Measurements from ENCODE around the gene USP17L10.
"Not testable (repeated sequence)": the region's sequence is repeated elsewhere in the genome, so short reads cannot be mapped to it uniquely, and the experiment has no call there.

Gene USP17L10

GRCh38 chr4:9210357-9210756 lies at the start of gene USP17L10:
Gene USP17L10 (plus strand): TSS chr4:9210657. CDS start chr4:9210657, 0 bp downstream.
- DNase-seq (ENCODE audit: low spot score in 2 of 2); ATAC-seq (replicated peaks; ENCODE audit: extremely low read depth, poor library complexity, severe bottlenecking); H3K27ac Mint-ChIP-seq (ENCODE audit: low read depth); H3K9me3 Mint-ChIP-seq; H3K27me3 Mint-ChIP-seq; H3K4me1 Mint-ChIP-seq; H3K4me3 Mint-ChIP-seq; H3K36me3 Mint-ChIP-seq (ENCODE audit: insufficient read depth): not testable (repeated sequence)

GRCh38 chr4:9165990-9166389 lies 44.5 kb upstream of the USP17L10 start:
- H3K36me3 Mint-ChIP-seq (ENCODE audit: insufficient read depth); H3K4me1 Mint-ChIP-seq; H3K4me3 Mint-ChIP-seq; H3K27ac Mint-ChIP-seq (ENCODE audit: low read depth); H3K27me3 Mint-ChIP-seq; H3K9me3 Mint-ChIP-seq; ATAC-seq (replicated peaks; ENCODE audit: extremely low read depth, poor library complexity, severe bottlenecking): not testable (repeated sequence)
- peak in 1 of 2 donors; percentile 24 for DNase-seq (ENCODE audit: low spot score in 2 of 2)

- not testable (repeated sequence) for H3K27ac Mint-ChIP-seq (ENCODE audit: low read depth); ATAC-seq (replicated peaks; ENCODE audit: extremely low read depth, poor library complexity, severe bottlenecking); H3K9me3 Mint-ChIP-seq; H3K27me3 Mint-ChIP-seq; H3K4me1 Mint-ChIP-seq; H3K4me3 Mint-ChIP-seq; H3K36me3 Mint-ChIP-seq (ENCODE audit: insufficient read depth); DNase-seq (ENCODE audit: low spot score in 2 of 2)
Observed at GRCh38 chr4:9169791-9170459, 40.5 kb upstream of the USP17L10 start, which contains the start of gene FAM90A26. Gene FAM90A26 (plus strand): TSS chr4:9170409. CDS start chr4:9173173, 2,764 bp downstream.

GRCh38 chr4:9214701-9215100 lies 4.2 kb downstream of the USP17L10 start:
- not testable (repeated sequence) for H3K27me3 Mint-ChIP-seq; ATAC-seq (replicated peaks; ENCODE audit: extremely low read depth, poor library complexity, severe bottlenecking); H3K36me3 Mint-ChIP-seq (ENCODE audit: insufficient read depth); H3K9me3 Mint-ChIP-seq; H3K4me1 Mint-ChIP-seq; H3K27ac Mint-ChIP-seq (ENCODE audit: low read depth); H3K4me3 Mint-ChIP-seq
- DNase-seq (ENCODE audit: low spot score in 2 of 2), result peak in 1 of 2 donors; percentile 6

- H3K27me3 Mint-ChIP-seq; H3K36me3 Mint-ChIP-seq (ENCODE audit: insufficient read depth); H3K9me3 Mint-ChIP-seq; ATAC-seq (replicated peaks; ENCODE audit: extremely low read depth, poor library complexity, severe bottlenecking); H3K27ac Mint-ChIP-seq (ENCODE audit: low read depth); H3K4me1 Mint-ChIP-seq; H3K4me3 Mint-ChIP-seq; DNase-seq (ENCODE audit: low spot score in 2 of 2): not testable (repeated sequence)
Observed at GRCh38 chr4:9215105-9215504, 4.6 kb downstream of the USP17L10 start, which contains the start of gene USP17L11. Gene USP17L11 (plus strand): TSS chr4:9215405. CDS start chr4:9215405, 0 bp downstream.

- H3K9me3 Mint-ChIP-seq; H3K27me3 Mint-ChIP-seq; H3K36me3 Mint-ChIP-seq (ENCODE audit: insufficient read depth); DNase-seq (ENCODE audit: low spot score in 2 of 2); ATAC-seq (replicated peaks; ENCODE audit: extremely low read depth, poor library complexity, severe bottlenecking); H3K4me1 Mint-ChIP-seq; H3K4me3 Mint-ChIP-seq; H3K27ac Mint-ChIP-seq (ENCODE audit: low read depth): not testable (repeated sequence)
Observed at GRCh38 chr4:9219852-9220251, 9.4 kb downstream of the USP17L10 start, which contains the start of gene USP17L12. Gene USP17L12 (plus strand): TSS chr4:9220152. CDS start chr4:9220152, 0 bp downstream.

- H3K27ac Mint-ChIP-seq (ENCODE audit: low read depth); ATAC-seq (replicated peaks; ENCODE audit: extremely low read depth, poor library complexity, severe bottlenecking); H3K4me1 Mint-ChIP-seq; H3K36me3 Mint-ChIP-seq (ENCODE audit: insufficient read depth); H3K9me3 Mint-ChIP-seq; DNase-seq (ENCODE audit: low spot score in 2 of 2); H3K27me3 Mint-ChIP-seq; H3K4me3 Mint-ChIP-seq: not testable (repeated sequence)
Observed at GRCh38 chr4:9224596-9224995, 14.1 kb downstream of the USP17L10 start, which contains the start of gene USP17L13. Gene USP17L13 (plus strand): TSS chr4:9224896. CDS start chr4:9224896, 0 bp downstream.

- not testable (repeated sequence) for H3K4me3 Mint-ChIP-seq; H3K27me3 Mint-ChIP-seq; ATAC-seq (replicated peaks; ENCODE audit: extremely low read depth, poor library complexity, severe bottlenecking); H3K27ac Mint-ChIP-seq (ENCODE audit: low read depth); DNase-seq (ENCODE audit: low spot score in 2 of 2); H3K36me3 Mint-ChIP-seq (ENCODE audit: insufficient read depth); H3K4me1 Mint-ChIP-seq; H3K9me3 Mint-ChIP-seq
Observed at GRCh38 chr4:9230249-9230648, 19.8 kb downstream of the USP17L10 start.

GRCh38 chr4:9234085-9234484 lies 23.6 kb downstream of the USP17L10 start, which contains the start of gene USP17L15:
Gene USP17L15 (plus strand): TSS chr4:9234385. CDS start chr4:9234385, 0 bp downstream.
- not testable (repeated sequence) for H3K36me3 Mint-ChIP-seq (ENCODE audit: insufficient read depth); H3K4me1 Mint-ChIP-seq; H3K9me3 Mint-ChIP-seq; ATAC-seq (replicated peaks; ENCODE audit: extremely low read depth, poor library complexity, severe bottlenecking); H3K4me3 Mint-ChIP-seq; DNase-seq (ENCODE audit: low spot score in 2 of 2); H3K27me3 Mint-ChIP-seq; H3K27ac Mint-ChIP-seq (ENCODE audit: low read depth)

- not testable (repeated sequence) for H3K9me3 Mint-ChIP-seq; H3K4me3 Mint-ChIP-seq; H3K27me3 Mint-ChIP-seq; H3K27ac Mint-ChIP-seq (ENCODE audit: low read depth); ATAC-seq (replicated peaks; ENCODE audit: extremely low read depth, poor library complexity, severe bottlenecking); H3K4me1 Mint-ChIP-seq; H3K36me3 Mint-ChIP-seq (ENCODE audit: insufficient read depth)
- peak in 1 of 2 donors; percentile 14 for DNase-seq (ENCODE audit: low spot score in 2 of 2)
Observed at GRCh38 chr4:9238461-9238860, 28.0 kb downstream of the USP17L10 start.

GRCh38 chr4:9243579-9243978 lies 33.1 kb downstream of the USP17L10 start, which contains the start of gene USP17L17:
Gene USP17L17 (plus strand): TSS chr4:9243879. CDS start chr4:9243879, 0 bp downstream.
- H3K27me3 Mint-ChIP-seq; H3K4me1 Mint-ChIP-seq; H3K4me3 Mint-ChIP-seq; DNase-seq (ENCODE audit: low spot score in 2 of 2); ATAC-seq (replicated peaks; ENCODE audit: extremely low read depth, poor library complexity, severe bottlenecking); H3K36me3 Mint-ChIP-seq (ENCODE audit: insufficient read depth); H3K9me3 Mint-ChIP-seq; H3K27ac Mint-ChIP-seq (ENCODE audit: low read depth): not testable (repeated sequence)

- H3K27me3 Mint-ChIP-seq; H3K9me3 Mint-ChIP-seq; H3K36me3 Mint-ChIP-seq (ENCODE audit: insufficient read depth); DNase-seq (ENCODE audit: low spot score in 2 of 2); H3K4me1 Mint-ChIP-seq; H3K27ac Mint-ChIP-seq (ENCODE audit: low read depth); ATAC-seq (replicated peaks; ENCODE audit: extremely low read depth, poor library complexity, severe bottlenecking); H3K4me3 Mint-ChIP-seq: not testable (repeated sequence)
Observed at GRCh38 chr4:9247953-9248680, 37.7 kb downstream of the USP17L10 start, which contains the start of gene USP17L18. Gene USP17L18 (plus strand): TSS chr4:9248630. CDS start chr4:9248630, 0 bp downstream.

Data from central memory CD8-positive, alpha-beta T cell (primary cell).